ENCODE results near the gene DRICH1.
"Not testable (repeated sequence)": the region's sequence is repeated elsewhere in the genome, so short reads cannot be mapped to it uniquely, and the experiment has no call there.

- TF ChIP-seq TAF1, POLR2A, POU2F2, POLR2AphosphoS5 (IDR thresholded peaks at IDR 0.05; ENCODE audit: low read depth, low read length): not testable (repeated sequence)
These were observed 36.2 kb downstream of the DRICH1 start for GRCh38 chr22:23595904-23596303.
